HG02759 (cell line): Measurements from ENCODE around the gene ACTN4.

Source experiments
- ATAC-seq: cut with Tn5 transposase; IDR thresholded peaks from one replicate; pipeline ENCODE4 v1.9.1; 2021; ENCODE audit warnings: mild to moderate bottlenecking, moderate library complexity; ENCODE audit not compliant: unreplicated experiment

Gene ACTN4

DNA sequence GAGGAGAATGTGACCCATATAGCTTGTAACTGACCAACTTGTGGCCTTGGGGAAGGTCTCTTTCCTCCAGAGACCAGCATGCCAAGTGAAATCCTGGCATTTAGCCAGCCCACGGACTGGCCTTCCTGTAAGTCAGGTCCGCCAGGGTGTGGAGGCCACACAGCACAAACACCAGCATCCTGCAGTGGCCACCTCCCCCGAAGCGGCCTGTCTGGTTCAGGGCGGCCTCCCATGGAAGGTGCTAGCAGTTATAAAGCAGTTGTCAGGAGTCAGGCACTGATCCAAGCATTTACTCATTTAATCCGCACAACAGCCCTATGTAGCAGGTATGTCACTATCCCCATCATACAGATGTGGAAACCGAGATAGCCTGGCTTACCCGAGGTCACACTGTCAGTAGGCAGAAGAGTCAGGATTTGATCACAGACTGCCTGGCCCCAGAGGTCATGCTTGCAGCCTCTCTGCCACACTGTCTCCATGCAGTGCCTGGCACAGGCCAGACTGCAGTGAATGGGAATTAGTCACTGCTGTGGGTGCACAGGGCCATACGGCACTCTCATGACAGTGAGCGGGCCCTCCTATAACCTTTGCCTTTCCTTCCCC lies 60.2 kb downstream of the ACTN4 start:
- ATAC-seq = no peak

DNA sequence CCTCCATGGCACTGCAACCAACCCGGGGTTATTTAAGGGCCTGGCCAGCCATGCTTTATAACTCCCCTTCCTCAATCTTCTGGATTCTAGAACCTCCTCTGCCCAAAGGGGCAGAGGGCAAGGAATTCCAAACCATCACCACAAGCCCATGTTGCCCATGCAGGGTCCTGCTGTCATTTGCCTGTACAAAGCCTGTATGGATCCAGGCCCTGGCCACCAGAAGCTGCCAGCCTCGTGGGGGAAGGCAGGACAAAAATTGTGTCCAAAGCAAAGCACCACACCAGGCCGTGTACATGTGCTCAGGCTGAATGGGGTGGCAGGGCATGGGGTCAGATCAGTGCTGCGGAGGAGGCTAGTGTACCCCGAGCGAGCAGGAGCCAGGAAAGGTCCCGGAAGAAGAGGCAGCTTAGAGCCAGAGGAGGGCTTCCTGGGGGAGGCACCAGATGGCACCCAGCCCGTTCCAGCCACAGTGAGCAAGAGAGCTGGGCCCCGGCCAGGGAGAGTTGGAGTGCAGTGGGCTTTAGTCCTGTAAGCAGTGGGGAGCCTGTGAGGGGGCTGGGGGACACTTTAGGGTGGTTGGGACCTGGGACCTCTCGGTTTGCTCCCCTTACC lies 61.1 kb downstream of the ACTN4 start:
- ATAC-seq = no peak

DNA sequence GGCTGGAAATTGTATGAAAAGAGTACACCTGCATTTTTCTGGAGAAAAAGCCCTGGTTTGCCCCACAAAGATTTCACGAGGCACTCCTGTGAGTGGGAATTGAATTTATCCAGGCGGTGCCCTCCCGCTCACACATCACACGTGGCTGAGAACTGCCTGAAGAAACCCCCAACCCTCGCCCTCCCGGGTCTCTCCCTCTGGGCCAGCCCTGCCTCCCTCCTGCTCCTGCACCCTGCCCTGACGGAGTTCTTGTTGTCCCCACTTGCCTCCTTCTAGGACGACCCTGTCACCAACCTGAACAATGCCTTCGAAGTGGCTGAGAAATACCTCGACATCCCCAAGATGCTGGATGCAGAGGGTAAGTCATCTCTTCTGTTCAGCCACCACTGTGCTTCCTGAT lies 61.7 kb downstream of the ACTN4 start:
- no peak for ATAC-seq

DNA sequence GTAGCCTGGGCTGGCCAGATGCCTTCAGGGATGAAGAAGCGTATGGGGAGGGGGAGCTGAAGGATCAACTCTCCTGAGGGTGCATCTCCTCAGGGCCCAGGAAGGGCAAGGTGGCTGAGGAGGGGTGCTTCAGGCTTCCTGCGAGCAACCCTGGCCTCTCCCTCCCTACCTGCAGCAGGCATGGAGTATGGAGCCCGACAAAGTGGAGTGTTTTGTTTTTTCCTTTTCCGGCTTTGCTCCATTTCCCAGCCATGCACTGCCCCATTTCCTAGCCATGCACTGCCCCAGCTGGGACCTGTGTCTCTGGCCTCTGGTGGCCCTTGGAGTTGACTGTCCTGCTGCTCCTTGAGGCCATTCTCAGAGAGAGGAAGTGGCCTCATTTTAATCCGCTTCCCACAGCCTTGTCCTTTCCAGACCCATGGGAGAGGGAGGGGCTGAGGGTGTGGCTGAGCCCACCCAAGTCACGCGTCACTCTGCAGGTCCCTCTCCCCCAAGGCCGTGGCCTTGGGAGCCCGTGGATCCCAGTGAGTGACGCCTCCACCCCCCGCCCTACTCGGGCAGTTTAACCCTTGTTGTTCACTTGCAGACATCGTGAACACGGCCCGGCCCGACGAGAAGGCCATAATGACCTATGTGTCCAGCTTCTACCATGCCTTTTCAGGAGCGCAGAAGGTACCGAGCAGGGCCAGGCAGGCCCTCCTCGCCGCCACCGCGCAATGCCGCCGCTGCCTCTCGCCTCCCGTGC lies 62.4 kb downstream of the ACTN4 start:
- no peak for ATAC-seq

DNA sequence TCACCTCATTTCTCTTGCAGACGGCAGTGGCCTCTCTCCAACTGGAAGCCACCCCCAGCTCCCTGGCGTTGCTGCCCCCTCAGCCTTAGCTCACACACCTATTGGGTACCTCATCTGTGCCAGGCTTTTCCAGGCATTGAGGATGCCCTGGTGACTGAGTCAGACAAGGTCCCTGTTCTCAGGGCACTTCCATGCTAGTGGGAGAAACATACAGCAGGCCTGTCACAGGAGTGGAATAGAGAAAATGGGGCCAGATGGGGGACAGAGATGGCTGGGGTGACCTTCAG lies 62.9 kb downstream of the ACTN4 start:
- ATAC-seq = no peak

DNA sequence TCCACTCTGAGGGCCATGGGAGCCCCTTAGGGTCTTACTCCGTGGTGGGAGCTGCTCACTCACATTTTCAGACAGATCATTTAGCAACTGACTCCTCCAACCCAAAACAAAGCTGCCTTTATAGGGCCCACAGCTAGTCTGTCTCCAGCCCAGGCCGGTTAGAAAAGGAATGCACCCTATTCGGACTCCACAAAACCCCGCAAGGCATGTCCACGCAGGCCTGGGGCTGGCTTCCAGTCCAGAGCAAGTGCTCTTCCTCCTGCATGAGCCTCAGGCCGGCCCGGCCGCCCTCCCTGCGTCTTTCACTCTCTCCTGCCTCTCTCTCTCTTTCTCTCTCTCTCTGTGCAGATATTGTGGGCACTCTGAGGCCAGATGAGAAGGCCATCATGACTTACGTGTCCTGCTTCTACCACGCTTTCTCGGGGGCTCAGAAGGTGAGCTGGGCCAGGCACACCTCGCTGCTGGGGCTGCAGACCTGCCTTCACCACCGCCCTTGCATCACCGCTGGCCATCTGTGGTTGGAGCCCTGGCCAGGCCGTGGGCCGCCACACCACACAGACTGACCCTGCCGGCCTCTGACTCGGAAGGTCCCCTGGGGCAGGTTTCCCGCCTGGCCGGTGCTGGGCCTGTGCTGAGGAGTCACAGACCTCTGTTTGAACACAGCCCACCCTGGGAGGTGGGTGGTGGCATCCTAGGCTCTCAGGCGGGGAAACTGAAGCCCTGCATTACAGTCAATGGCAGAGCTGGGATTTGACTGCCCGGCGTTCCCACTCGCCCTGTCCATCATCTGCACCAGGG lies 63.7 kb downstream of the ACTN4 start:
- ATAC-seq = no peak

DNA sequence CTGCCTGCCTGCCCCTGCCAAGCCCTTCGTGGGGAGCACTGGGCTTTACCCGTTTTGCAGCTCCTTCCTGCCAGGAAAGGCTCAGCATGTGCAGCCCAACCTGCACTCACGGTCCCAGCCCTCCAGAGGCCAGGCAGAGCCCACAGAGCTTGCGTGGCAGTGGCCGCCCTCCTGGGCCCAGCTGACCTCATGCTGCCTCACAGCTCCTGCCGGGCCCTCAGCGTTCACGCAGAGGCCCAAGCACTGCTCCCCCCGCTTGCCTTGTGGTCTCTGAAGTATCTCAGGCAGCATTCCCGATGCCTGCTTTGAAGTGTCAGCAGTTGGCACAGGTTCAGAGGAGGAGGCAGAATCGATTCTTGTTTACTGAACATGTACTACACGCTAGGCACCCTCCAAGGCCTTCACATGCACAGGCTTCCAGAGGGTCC lies 64.3 kb downstream of the ACTN4 start:
- no peak for ATAC-seq

DNA sequence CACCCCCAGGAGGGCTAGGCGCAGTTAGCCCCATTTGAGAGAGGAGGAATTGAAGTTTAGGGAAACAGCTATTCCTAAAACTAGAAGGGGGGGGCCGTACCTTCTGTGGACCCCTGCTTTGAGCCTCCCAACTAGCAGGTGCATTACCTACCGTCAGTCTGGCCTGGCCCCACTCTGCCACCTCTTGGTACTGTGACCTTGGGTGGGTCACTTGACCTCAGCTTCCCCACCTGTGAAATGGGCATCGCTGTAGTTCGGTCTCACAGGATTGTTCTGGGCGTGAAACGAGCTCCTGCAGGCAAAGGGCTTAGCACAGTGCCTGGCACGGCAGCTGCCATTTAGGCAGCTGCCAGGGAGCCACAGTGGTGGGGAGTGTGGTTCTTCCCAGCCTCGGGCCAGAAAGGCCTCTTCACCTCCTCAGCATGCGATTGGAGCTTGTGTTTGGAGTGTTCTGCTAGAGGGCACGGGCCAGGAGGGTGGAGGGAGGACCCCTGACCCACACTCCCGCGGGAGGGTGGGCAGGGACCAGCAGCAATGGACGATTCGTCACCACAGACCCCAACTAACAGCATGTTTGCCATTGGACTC lies 64.8 kb downstream of the ACTN4 start:
- ATAC-seq = no peak

DNA sequence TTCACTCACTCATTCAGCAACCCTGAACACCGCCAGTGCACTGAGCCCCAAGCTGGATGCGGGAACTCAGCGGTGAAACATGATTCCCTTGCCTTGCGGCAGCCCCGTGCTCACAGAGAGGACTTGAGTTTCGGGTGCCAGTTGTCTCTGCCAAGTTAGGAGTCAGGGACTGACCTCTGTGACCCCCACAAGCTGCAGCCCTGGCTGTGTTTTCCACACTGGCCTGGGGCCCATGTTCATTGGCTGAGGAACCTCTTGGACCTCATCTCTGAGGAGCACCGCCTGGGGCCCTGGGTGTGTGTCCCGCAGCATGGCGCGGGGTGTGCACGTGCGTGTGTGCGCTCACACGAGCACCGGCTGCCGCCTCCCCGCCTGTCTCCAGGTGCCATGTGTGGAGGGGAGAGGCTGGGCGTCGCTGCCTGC lies 65.8 kb downstream of the ACTN4 start:
- ATAC-seq = no peak

DNA sequence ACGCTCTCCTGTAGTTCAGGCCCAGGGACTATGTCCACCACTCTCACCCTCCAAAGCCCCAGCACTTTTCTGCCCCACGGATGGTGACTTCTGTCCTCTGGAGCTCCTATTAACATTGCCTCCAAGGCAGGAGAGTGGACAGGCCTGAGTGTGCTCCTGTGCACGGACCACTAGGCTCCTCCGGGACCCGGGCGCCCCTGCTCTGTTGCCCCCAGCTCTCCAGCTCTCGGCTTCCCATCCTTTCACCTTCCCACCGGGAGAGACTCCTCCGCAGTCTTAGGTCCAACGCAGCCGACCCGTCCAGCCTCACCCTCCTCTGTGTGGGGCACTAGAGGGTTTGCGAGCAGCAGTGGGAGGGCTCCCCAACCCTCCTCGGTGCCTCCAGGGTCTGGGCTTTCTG lies 66.4 kb downstream of the ACTN4 start:
- ATAC-seq = no peak

DNA sequence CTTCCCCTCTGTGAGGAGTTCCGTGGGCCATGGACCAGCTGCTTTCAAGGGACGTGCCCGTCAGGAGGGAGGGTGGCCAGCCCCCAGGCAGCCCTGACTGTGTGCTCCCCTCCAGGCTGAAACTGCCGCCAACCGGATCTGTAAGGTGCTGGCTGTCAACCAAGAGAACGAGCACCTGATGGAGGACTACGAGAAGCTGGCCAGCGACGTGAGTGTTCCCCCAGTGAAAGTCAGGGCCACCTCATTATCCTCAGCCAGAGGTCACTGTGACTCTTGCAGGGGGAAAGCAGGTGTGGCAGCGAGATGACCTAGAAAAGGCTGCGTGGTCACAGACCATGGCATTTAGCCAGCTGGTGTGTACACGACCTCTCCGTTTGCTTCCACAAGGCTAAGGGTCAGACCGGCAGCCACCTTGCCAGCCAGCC lies 66.9 kb downstream of the ACTN4 start:
- ATAC-seq = no peak

DNA sequence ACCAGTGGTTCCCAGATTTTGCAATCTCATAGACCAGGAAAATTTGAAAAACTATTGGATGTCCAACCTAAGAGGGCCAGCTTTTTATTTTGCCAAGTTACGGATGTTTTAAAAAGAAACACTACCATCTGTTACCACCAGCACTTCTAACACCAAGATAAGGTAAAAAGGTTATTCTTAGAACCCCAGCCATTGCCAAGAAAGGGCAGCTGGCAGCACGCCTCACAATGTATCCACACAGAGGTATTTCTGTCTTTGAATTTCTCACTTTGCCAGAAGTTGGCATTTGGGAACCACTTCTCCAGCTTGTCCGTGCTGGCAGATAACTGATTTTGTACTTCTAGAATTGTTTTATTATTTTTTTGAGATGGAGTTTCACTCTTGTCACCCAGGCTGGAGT lies 68.1 kb downstream of the ACTN4 start:
- no peak for ATAC-seq

DNA sequence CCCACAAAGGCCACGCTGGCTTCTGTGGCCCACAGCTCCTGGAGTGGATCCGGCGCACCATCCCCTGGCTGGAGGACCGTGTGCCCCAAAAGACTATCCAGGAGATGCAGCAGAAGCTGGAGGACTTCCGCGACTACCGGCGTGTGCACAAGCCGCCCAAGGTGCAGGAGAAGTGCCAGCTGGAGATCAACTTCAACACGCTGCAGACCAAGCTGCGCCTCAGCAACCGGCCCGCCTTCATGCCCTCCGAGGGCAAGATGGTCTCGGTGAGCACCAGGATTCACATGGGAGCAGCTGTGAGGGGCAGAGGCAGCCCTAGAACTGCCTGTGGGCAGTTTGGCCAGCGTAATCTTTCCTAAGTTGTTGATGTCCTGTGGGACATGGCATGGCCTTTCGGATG lies 69.6 kb downstream of the ACTN4 start:
- no peak for ATAC-seq

DNA sequence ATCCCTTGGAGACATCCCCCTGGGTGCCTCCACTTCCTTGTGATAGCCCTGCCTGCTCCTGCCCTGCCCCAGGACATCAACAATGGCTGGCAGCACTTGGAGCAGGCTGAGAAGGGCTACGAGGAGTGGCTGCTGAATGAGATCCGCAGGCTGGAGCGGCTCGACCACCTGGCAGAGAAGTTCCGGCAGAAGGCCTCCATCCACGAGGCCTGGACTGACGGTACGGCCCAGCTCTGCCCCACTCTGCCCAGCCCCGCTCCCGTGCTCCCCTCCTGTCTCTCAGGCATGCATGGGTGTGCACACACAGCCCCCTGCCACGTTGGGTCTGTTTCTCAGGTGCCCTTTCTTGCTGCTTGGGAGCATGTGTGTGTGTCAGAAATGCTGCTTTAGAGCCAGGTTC lies 70.4 kb downstream of the ACTN4 start:
- ATAC-seq = no peak

DNA sequence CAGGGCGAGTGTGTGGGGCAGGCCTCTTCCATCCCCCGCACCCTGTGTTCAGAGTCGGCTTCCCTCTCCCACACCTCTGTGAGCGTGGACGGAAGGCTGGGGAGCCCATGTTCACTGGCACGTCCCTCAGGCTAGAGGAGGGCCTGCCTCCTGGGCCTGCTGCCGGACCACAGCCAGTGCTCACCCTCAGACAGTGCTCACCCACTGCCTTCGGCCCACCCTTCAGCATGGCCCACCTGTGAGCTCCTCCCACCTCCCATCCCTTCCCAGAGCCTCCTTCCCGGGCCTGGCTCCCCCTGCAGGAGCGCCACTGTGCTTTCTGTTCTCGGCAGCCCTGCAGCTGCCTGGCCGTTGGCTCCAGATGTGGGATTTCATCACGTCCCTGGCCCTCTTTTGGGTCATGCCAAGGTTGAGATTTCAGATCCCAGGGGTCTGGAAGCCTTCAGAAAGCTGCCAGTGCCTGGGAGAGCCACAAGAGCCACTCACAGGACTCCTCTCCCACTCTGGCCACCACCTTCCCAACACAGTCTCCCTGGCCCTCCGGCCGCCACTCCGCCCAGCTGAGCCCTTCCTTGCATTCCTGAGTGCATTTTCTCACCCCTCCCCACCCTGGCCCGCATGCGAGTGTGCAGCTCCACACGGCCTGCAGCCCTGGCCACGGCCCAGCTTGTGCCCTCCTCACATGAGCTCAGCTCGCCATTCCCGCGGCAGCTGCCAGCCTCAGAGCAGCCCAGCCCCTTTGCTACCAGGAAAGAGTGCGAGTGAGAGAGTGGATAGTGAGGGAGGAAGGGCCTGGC lies 71.5 kb downstream of the ACTN4 start:
- ATAC-seq = no peak

DNA sequence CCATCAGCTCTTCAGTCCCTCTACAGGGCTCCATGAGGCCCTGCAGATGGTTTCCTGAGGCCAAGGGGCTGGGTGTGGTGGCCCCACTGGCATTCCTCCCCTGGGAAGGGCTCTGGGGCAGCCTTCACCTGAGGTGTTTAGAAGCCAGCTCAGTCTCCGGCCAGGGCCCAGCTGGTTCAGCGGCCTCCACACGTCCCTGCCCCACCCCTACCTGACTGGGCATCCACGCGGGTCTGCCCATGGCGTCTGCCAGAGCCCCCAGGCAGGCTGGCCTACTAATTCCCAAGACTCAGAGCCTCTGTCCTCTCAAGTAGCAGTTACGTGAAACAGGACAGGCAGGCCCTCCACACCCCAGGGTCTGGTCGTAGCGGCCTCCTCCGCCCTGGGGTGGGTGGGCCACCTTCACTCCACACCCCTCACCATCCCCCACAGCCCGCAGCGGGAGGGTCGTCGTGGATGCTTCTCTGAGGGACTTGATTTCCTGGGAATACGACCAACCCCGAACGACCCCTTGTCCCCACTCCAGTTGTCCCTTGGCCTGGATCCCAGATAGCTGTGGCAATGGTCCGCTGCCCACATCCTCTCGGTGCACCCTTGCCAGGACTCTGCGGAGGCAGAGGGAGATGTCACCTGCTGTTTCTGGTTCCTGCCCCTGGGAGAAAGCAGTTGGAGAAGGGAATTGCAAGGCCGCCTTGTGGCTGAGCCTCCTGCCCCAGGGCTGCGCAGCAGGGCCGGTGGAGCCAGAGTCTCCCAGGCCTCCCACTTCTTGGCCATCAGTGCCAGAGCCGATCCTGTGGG lies 72.5 kb downstream of the ACTN4 start:
- no peak for ATAC-seq

DNA sequence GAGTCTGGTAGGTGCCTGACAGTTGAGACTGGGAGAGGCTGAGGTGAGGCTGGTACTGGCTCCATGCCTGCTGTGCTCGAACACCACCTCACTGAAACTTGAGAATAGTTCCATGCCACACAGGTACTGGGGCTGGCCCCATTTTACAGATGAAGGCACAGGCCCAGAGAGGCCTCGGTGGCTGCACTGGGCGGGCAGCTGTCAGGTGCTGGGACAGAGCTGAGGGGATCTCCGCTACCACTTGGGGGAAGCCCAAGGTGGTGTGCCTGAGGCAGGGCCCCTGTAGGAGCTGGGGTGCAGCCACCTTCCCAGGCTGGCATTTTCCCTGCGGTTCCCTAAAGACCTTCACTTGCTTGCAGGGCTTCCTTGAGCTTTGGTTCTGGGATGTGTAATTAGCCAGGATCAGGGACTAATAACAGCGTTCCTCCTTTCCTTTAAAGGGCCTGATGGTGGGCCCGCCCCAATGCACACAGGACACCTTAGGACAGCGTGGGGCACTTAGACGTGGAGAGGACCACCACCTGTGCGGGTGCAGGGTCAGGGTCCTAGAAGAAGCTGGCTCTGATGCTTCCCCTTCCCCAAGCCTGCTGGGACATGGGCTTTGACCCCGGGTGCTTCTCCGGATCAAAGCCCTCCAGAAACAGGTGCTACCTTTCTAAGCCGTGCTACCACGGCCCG lies 73.2 kb downstream of the ACTN4 start:
- no peak for ATAC-seq

DNA sequence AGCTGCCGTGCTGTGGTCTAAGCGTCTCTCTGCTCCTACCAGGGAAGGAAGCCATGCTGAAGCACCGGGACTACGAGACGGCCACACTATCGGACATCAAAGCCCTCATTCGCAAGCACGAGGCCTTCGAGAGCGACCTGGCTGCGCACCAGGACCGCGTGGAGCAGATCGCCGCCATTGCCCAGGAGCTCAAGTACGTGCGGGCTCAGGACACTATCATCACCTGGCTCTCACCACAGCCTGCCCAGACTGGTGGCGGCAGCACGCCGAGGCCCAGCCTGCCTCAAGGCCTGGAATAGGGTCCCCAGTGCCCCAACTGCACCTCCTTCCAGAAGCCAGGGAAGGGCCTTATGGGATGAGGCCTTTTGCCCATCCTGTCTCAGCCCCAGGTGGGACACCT lies 74.0 kb downstream of the ACTN4 start:
- ATAC-seq = no peak
